GM19035 (cell line): ENCODE data around the gene C19orf44.
"Not testable (repeated sequence)": the region's sequence is repeated elsewhere in the genome, so short reads cannot be mapped to it uniquely, and the experiment has no call there.

Experiments
- ATAC-seq: cut with Tn5 transposase; IDR thresholded peaks from one replicate; pipeline ENCODE4 v1.9.1; 2021; ENCODE audit not compliant: unreplicated experiment

The C19orf44 gene

DNA sequence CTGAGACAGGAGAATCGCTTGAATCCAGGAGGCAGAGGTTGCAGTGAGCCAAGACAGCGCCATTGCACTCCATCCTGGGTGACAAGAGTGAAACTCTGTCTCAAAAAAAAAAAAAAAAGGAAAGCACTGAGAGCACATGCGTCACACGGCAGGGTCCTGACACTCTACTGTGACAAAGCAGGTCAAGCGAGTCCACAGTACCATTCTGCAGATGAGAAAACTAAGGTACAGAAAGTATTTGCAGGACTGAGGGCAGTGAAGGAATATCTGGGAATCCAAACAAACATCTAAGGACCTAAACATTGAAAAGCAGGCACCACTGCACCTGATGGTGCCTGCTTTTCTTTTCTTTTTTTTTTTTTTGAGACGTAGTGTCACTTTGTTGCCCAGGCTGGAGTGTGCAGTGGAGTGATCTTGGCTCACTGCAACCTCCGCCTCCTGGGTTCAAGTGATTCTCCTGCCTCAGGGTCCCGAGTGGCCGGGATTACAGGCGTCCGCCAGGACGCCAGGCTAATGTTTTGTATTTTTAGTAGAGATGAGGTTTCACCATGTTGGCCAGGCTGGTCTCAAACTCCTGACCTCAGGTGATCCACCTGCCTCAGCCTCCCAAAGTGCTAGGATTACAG lies 29.3 kb upstream of the C19orf44 start:
- not testable (repeated sequence) for ATAC-seq

- ATAC-seq: no peak
These were observed 28.6 kb upstream of the C19orf44 start for GRCh38 chr19:16467581-16467980.

DNA sequence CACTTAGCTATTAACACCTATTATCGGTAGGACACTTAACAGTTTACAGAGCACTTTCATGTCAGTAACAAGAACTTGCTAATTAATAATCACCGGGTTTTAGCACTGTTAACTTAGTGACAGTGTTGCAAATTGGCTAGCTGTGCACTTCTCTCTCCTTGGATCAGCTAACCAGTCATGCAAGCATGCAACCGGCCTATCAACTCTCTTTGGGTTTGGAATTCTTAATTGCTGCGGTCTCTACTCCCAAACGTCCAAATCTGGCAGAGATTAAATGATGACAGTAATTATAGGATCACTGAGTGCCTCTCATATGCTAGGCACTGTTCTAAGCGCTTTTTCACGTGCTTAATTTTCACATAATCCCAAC lies 25.7 kb upstream of the C19orf44 start:
- no peak for ATAC-seq

- ATAC-seq: peak; percentile 34
These were observed 25.0 kb upstream of the C19orf44 start for GRCh38 chr19:16470911-16471811.

- ATAC-seq: not testable (repeated sequence)
These were observed 23.7 kb upstream of the C19orf44 start for GRCh38 chr19:16472559-16472899.

DNA sequence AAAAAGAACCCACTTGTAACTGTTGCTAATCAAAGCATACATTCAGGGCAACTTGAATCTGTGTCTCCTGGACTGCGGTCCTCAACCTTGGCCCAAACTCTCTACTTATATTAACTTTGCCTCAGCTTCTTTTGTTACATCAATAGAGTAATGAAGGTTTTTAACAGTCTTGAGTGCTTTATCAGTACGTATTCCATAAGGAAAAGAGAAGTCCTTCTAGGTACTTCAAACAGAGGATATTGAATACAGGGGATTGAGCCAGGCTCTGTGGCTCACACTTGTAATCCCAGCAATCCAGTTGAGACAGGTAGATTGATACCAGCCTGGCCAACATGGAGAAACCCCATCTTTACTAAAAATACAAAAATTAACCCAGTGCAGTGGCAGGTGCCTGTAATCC lies 23.2 kb upstream of the C19orf44 start:
- no peak for ATAC-seq

- no peak for ATAC-seq
These were observed 22.3 kb upstream of the C19orf44 start for GRCh38 chr19:16473875-16474392.

DNA sequence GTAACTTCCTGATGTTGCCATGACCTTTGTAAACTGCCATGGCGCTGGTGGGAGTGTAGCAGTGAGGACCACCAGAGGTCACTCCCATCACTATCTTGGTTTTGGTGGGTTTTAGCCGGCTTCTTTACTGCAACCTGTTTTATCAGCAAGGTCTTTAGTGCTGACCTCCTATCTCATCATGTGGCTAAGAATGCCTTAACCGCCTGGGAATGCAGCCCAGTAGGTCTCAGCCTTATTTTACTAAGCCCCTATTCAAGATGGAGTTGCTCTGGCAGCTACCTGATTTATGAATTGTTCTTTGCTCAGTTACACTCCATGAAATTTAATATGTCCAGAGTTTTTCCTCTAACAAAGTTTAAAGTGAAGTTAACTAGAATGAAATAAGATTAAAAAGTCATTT lies 19.8 kb upstream of the C19orf44 start:
- ATAC-seq: no peak

DNA sequence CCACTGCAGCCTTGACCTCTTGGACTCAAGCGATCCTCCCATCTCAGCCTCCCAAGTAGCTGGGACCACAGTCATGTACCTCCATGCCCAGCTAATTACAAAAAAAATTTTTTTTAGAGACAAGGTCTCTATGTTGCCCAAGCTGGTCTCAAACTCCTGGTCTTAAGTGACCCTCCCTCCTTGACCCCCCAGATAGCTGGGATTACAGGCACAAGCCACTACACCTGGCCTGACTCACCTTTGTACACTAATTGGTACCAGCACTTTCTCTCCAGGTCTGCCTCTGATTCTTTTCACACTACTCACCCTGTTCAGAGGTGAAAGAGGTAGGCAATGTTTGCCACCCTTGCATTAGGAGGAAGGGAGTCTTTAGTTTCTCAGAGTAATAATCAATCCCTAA lies 18.9 kb upstream of the C19orf44 start:
- no peak for ATAC-seq

DNA sequence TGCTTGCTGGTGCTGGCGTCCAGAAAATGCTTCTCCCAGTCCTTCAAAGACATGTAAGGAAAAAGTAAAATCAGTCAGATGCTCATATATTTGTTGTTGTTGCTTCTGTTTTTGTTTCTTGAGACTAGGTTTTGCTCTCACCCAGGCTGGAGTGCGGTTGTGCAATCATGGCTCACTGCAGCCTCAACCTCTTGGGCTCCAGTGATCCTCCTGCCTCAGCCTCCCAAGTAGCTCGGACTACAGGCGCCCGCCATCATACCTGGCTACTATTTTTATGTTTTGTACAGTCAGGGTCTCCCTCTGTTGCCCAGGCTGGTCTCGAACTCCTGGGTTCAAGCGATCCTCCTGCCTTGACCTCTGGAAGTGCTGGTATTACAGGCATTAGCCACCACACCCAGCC lies 13.4 kb upstream of the C19orf44 start:
- ATAC-seq: no peak

DNA sequence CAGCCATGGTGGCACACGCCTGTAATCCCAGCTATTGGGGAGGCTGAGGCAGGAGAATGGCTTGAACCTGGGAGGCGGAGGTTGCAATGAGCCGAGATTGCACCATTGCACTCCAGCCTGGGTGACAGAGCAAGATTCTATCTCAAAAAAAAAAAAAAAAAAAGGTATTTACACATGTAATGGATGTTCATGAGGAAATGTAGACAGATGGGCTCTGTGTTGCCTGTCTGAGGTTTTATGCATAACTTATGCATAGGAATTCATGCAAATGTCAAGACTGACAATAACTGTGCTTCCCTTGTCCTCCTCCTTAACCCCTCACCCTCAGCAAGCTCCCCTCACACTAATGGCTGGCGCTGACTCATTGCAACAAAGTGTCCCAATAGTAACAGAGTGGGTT lies 9.7 kb upstream of the C19orf44 start:
- ATAC-seq: not testable (repeated sequence)

DNA sequence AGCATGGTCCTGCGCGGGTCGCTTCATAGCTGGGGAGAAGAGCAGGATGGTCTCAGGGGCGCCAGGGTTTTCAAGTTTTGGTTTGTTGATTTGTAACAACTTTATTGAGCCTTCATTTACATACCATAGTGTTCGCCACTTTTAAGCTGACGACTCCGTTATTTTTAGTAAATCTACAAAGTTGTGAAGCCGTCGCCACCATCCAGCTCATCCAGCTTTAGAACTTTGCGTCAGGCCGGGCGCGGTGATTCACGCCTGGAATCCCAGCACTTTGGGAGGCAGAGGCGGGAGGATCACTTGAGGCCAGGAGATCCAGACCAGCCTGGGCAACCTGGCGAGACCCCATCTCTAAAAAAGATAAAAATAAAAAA lies 404 bp downstream of the C19orf44 start:
- no peak for ATAC-seq

- no peak for ATAC-seq
These were observed 848 bp downstream of the C19orf44 start for GRCh38 chr19:16497042-16497441.

- no peak for ATAC-seq
These were observed 1.6 kb downstream of the C19orf44 start for GRCh38 chr19:16497837-16498236.

DNA sequence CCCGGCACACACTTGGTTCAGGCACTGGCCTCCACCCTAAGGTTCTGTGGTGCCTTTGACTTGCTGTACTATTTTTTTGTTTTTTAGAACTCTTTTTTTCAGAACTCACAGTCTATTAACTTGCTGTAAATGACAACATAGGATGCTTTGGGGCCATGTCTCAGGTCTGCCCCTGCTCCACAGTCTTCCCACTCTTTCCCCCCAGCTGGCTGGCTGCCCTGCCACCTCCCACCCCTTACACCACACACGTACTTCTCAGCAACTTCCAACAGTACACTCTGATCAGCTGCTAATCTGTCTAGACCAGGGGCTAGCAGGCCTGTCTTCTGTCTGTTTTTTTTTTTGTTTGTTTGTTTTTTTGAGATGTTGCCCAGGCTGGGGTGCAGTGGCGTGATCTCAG lies 8.1 kb downstream of the C19orf44 start:
- ATAC-seq: no peak

GRCh38 chr19:16506161-16506560 lies 10.0 kb downstream of the C19orf44 start:
- not testable (repeated sequence) for ATAC-seq

DNA sequence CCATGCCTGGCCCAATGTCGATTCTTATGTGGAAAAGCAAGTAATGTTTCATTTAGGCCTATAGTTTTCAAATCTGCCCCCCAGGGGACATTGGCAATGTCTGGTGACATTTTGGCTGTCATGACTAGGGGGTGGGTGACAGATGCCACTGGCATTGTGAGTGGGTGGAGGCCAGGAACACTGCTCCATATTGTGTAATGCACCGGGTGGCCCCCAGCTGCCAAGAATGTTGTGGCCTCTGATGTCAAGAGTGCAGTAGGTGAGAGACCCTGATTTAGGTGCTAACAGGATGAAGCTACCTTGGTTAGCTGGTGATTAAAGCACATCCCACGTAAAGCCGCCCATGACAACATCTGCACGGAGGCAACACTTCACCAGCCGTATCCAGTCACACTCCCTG lies 10.8 kb downstream of the C19orf44 start:
- ATAC-seq: no peak

GRCh38 chr19:16508546-16508945 lies 12.4 kb downstream of the C19orf44 start:
- no peak for ATAC-seq

GRCh38 chr19:16509141-16510061 lies 13.2 kb downstream of the C19orf44 start:
- ATAC-seq: no peak

GRCh38 chr19:16512611-16513010 lies 16.4 kb downstream of the C19orf44 start:
- ATAC-seq: not testable (repeated sequence)

GRCh38 chr19:16514383-16515019 lies 18.3 kb downstream of the C19orf44 start:
- no peak for ATAC-seq
